RCC 7860 (cell line): ENCODE data around the gene KIR3DL2.
"Not testable (repeated sequence)": the region's sequence is repeated elsewhere in the genome, so short reads cannot be mapped to it uniquely, and the experiment has no call there.

ENCODE experiments used
- DNase-seq: peaks from one replicate; pipeline ENCODE4 v3.0.0-alpha.2; 2015; ENCODE audit warnings: low spot score
- FAIRE-seq: peaks from 2 replicates; lab custom pipeline; 2012; peaks lifted over from hg19 to GRCh38; lab: Jason Lieb, UNC

Gene KIR3DL2

DNA sequence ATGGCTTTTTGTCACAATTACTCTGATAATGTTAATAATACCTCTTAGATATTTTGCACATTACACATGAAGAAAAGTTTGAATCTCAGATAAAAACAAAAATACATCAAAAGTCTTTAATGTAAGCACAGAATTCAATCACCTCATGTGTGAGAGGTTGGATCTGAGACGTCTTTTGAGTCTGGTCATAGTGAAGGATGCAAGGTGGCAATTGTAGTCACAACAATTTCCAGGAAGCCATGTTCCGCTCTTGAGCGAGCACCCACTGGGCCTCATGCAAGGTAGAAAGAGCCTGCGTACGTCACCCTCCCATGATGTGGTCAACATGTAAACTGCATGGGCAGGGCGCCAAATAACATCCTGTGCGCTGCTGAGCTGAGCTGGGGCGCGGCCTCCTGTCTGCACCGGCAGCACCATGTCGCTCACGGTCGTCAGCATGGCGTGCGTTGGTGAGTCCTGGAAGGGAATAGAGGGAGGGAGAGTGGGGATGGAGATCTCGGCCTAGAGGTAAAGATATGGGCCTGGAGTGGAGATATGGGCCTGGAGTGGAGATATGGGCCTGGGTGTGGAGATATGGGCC, at the start of gene KIR3DL2:
Gene KIR3DL2 (plus strand): TSS at position 383 of the 580 bp plus-strand sequence. CDS start 33 bp downstream, at position 416.
- not testable (repeated sequence) for FAIRE-seq, DNase-seq

DNA sequence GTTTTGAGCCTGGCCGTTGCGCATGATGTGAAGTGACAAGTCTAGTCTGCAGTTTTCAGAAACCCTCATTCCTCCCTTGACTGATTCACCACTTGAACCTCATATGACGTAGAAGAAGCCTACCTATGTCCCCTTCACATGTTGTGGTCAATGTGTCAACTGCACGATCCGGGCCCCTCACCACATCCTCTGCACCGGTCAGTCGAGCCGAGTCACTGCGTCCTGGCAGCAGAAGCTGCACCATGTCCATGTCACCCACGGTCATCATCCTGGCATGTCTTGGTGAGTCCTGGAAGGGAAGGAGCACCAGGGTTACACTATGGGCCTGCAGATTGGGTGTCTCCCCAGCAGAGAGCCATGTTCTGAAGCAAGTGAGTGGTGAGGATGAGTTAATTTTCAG, 46.8 kb upstream of the KIR3DL2 start, which contains the start of gene KIR2DL4:
Gene KIR2DL4 (plus strand): TSS at position 201 of the 400 bp plus-strand sequence. CDS start 42 bp downstream, at position 243.
- FAIRE-seq (no peak), DNase-seq (no peak)

- DNase-seq, result no peak
- FAIRE-seq, result no peak
These were observed 46.1 kb upstream of the KIR3DL2 start for GRCh38 chr19:54804101-54804500.

DNA sequence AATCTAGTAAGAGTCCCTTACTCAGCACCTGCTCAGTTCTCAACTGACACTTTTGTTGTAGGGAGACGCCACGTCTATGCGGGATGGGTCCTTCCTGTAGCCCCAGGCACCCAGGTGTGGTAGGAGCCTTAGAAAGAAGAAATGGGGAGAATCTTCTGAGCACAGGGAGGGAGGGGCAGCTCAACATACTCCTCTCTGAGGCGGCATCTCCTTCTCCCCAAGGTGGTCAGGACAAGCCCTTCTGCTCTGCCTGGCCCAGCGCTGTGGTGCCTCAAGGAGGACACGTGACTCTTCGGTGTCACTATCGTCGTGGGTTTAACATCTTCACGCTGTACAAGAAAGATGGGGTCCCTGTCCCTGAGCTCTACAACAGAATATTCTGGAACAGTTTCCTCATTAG, 45.7 kb upstream of the KIR3DL2 start:
- no peak for FAIRE-seq
- DNase-seq, result no peak

DNA sequence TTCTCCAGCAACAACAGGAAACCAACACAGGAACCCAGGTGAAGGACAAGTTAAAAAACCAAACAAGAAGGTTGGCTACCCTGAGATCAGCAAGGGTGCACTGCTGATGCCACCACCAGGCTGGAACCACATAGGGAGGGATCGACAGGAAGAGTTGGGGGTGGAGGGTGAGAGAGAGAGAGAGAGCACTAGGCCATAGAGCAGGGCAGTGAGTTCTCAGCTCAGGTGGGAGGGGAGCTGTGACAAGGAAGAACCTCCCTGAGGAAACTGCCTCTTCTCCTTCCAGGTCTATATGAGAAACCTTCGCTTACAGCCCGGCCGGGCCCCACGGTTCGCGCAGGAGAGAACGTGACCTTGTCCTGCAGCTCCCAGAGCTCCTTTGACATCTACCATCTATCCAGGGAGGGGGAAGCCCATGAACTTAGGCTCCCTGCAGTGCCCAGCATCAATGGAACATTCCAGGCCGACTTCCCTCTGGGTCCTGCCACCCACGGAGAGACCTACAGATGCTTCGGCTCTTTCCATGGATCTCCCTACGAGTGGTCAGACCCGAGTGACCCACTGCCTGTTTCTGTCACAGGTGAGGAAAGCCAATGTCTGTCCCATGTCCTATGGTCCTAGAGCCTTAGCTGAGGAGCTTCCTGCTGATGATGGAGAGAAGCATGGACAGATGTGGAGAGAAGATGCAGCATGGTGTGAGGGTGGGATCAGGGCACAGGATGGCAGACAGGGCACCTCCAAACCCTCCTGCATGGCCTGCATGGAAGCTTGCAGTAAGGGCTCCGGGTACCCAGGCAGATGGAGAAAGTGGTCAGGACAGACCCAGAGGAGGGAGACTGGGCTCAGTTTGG, 44.4 kb upstream of the KIR3DL2 start:
- FAIRE-seq (no peak), DNase-seq (no peak)

GRCh38 chr19:54806516-54806838, 43.8 kb upstream of the KIR3DL2 start:
- FAIRE-seq (no peak), DNase-seq (no peak)

DNA sequence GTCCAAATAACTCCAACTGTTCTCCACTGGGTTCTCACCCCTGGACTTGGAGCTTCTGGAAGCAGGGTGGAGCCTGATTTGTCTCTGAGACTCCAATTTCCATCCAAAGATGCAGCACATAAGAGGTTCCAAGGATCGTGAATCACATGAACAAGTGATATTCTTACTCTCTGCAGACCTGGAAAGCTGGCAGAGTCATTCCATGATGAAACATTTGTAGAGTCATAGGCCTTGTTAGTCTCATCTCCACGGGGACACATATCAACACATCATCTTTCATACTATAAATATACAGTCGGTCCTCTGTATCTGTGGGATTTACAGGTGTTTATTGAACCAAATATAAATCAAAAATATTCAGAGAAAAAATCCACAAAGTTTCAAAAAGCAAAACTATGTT, 35.7 kb upstream of the KIR3DL2 start:
- not testable (repeated sequence) for FAIRE-seq, DNase-seq

- FAIRE-seq, DNase-seq: not testable (repeated sequence)
These were observed 34.0 kb upstream of the KIR3DL2 start, which contains the start of gene KIR3DL1 for GRCh38 chr19:54816251-54816650. KIR3DL1 (plus strand) TSS chr19:54816468.

GRCh38 chr19:54817670-54818536, 32.3 kb upstream of the KIR3DL2 start:
- DNase-seq (no peak), FAIRE-seq (no peak)

GRCh38 chr19:54824416-54824815, 25.8 kb upstream of the KIR3DL2 start:
- FAIRE-seq, DNase-seq: not testable (repeated sequence)

DNA sequence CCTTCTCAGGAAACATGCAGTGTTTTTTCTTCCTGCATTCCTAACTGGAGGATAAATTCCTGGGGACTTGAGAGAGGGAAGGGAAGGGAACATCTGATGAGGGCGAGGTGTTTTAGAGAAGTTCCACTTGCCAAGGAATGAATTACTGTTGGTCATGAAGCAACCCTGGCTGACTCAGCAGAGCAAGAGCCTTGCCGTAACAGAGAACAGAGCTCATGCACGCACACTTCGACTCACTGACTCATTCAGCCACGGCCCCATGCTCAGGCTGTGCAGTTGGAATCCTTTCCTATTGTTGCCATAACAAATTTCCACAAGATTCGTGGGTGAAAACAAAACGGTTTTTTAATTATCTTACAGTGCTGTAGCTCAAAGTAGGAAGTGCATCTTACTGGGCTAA, 24.9 kb upstream of the KIR3DL2 start:
- DNase-seq, FAIRE-seq: not testable (repeated sequence)

GRCh38 chr19:54828064-54828463, 22.2 kb upstream of the KIR3DL2 start:
- not testable (repeated sequence) for FAIRE-seq, DNase-seq

DNA sequence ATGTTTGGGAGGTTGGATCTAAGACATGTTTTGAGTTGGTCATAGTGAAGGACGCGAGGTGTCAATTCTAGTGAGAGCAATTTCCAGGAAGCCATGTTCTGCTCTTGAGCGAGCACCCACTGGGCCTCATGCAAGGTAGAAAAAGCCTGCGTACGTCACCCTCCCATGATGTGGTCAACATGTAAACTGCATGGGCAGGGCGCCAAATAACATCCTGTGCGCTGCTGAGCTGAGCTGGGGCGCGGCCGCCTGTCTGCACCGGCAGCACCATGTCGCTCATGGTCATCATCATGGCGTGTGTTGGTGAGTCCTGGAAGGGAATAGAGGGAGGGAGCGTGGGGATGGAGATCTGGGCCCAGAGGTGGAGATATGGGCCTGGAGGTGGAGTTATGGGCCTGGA, 17.7 kb upstream of the KIR3DL2 start, which contains the start of gene KIR2DS4:
Gene KIR2DS4 (plus strand): TSS at position 181 of the 400 bp plus-strand sequence.
- not testable (repeated sequence) for DNase-seq, FAIRE-seq

DNA sequence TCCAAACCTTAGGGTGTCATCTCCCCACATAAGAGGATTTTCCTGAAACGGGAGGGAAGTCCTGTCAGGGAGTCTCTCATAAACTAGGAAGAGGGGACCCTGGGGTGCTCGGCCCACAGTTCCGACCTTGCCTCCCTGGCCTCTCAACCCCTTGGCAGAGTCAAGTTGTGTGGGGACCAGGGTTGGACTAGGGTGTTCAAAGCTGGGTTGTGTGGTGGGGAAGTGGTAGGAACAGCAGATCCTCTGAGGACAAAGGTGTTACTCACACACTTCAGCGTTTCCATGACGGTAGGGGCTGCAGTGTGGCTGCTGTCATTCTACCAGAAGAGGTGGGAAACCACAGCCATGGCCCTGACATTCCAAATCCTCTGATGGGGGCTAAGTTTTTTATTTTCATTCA, 15.1 kb upstream of the KIR3DL2 start:
- FAIRE-seq, DNase-seq: not testable (repeated sequence)

GRCh38 chr19:54837522-54837921, 12.7 kb upstream of the KIR3DL2 start:
- not testable (repeated sequence) for DNase-seq, FAIRE-seq

- not testable (repeated sequence) for FAIRE-seq, DNase-seq
These were observed 7.1 kb upstream of the KIR3DL2 start for GRCh38 chr19:54843171-54843570.

- no peak for DNase-seq
These were observed 687 bp downstream of the KIR3DL2 start for GRCh38 chr19:54850930-54851329.

GRCh38 chr19:54851353-54851752, 1.1 kb downstream of the KIR3DL2 start:
- DNase-seq, result no peak
- FAIRE-seq, result no peak

More at GRCh38 chr19:54850930-54851329, 687 bp downstream of the KIR3DL2 start:
- FAIRE-seq, result no peak

GRCh38 chr19:54855241-54855640, 5.0 kb downstream of the KIR3DL2 start:
- FAIRE-seq, DNase-seq: not testable (repeated sequence)

DNA sequence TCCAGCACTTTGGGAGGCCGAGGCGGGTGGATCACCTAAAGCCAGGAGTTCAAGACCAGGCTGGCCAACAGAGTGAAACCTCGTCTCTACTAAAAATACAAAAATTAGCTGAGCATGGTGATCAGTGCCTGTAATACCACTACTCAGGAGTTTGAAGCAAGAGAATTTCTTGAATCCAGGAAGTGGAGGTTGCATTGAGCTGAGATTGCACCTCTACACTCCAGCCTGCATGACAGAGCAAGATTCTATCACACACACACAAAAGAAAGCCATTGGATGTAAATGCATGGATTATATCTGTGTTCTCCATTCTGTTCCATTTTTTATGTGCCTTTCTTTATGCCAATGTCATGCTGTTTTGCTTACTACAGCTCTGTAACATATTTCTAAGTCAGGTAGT, 8.2 kb downstream of the KIR3DL2 start:
- DNase-seq, FAIRE-seq: not testable (repeated sequence)

DNA sequence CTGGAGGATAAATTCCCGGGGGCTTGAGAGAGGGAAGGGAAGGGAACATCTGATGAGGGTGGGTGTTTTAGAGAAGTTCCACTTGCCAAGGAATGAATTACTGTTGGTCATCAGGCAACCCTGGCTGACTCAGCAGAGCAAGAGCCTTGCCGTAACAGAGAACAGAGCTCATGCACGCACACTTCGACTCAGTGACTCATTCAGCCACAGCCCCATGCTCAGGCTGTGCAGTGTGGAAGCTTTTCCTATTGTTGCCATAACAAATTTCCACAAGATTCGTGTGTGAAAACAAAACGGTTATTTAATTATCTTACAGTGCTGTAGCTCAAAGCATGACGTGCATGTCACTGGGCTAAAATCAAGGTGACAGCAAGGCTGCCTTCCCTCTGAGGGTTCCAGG, 9.2 kb downstream of the KIR3DL2 start:
- not testable (repeated sequence) for FAIRE-seq, DNase-seq
